H1 (cell line): ENCODE data around the gene WEE2. TPM values are rescaled to one million over a fixed set of nuclear protein-coding genes. Genes with fewer than 3 reads are reported as not detected.

Source experiments
- BACH1 ChIP-seq: IDR thresholded peaks from 2 replicates; pipeline ENCODE4 v1.6.1; 2012; ENCODE audit warnings: low read length, improper control_type of control experiment
- CEBPB ChIP-seq: IDR thresholded peaks from 2 replicates; pipeline ENCODE4 v1.6.1; 2012; ENCODE audit warnings: low read depth, low read length
- CHD1 ChIP-seq: IDR thresholded peaks from 2 replicates; pipeline ENCODE4 v1.6.1; 2012; ENCODE audit warnings: low read depth, low read length, improper control_type of control experiment
- CHD2 ChIP-seq: IDR thresholded peaks from 2 replicates; pipeline ENCODE4 v1.6.1; 2012; ENCODE audit warnings: low read length, improper control_type of control experiment
- CREB1 ChIP-seq: IDR thresholded peaks from 2 replicates; pipeline ENCODE4 v1.6.1; 2012; ENCODE audit warnings: inconsistent platforms
- EP300 ChIP-seq, 2 experiments: IDR thresholded peaks; 1 replicate in 1 of 2; 2 replicates in 1 of 2; pipeline ENCODE4 v1.6.1; 2011 to 2012; ENCODE audit warnings: low read depth in 2 of 2, low read length in 2 of 2, mild to moderate bottlenecking in 2 of 2, borderline replicate concordance in 1 of 2, inconsistent platforms in 1 of 2, moderate library complexity in 1 of 2
- GTF2F1 ChIP-seq: IDR thresholded peaks from 2 replicates; pipeline ENCODE4 v1.6.1; 2012; ENCODE audit warnings: low read depth, low read length, improper control_type of control experiment, borderline replicate concordance
- HDAC2 ChIP-seq, 2 experiments: fragments of 300-600 bp in 1 of 2; sonication (generic) in 1 of 2; IDR thresholded peaks; 2 replicates each; pipeline ENCODE4 v1.6.1; 2011 to 2012; ENCODE audit warnings: low read depth in 2 of 2, low read length in 2 of 2, mild to moderate bottlenecking in 2 of 2, moderate library complexity in 2 of 2, borderline replicate concordance in 1 of 2, inconsistent platforms in 1 of 2
- MAX ChIP-seq: IDR thresholded peaks from 2 replicates; pipeline ENCODE4 v1.6.1; 2012; ENCODE audit warnings: inconsistent platforms
- PHF8 ChIP-seq: fragments of 200-600 bp; sonication (generic); conservative IDR thresholded peaks from 2 replicates; pipeline ENCODE4 v1.7.1; 2012; ENCODE audit warnings: low read depth, mild to moderate bottlenecking, inconsistent platforms, low read length, moderate library complexity
- POLR2AphosphoS5 ChIP-seq: IDR thresholded peaks from 2 replicates; pipeline ENCODE4 v1.6.1; 2011; ENCODE audit warnings: low read depth, low read length
- RAD21 ChIP-seq, 2 experiments: IDR thresholded peaks in 1 of 2; conservative IDR thresholded peaks in 1 of 2; 2 replicates each; pipeline ENCODE4 v1.6.1; 2011; ENCODE audit warnings: low read depth in 2 of 2, low read length in 2 of 2, improper control_type of control experiment in 1 of 2, inconsistent platforms in 1 of 2, mild to moderate bottlenecking in 1 of 2, moderate library complexity in 1 of 2
- RBBP5 ChIP-seq: IDR thresholded peaks from 2 replicates; pipeline ENCODE4 v1.7.1; 2012; ENCODE audit warnings: low read depth, mild to moderate bottlenecking, inconsistent platforms, low read length, moderate library complexity, borderline replicate concordance
- RNF2 ChIP-seq: fragments of 200-900, 300-1000 bp; sonication (generic); IDR thresholded peaks from 2 replicates; pipeline ENCODE4 v1.7.1; 2016; ENCODE audit warnings: borderline replicate concordance, low read depth, mild to moderate bottlenecking, antibody characterized with exemption, low read length; ENCODE audit not compliant: poor library complexity, severe bottlenecking; ENCODE audit errors: missing control alignments
- RXRA ChIP-seq: IDR thresholded peaks from 2 replicates; pipeline ENCODE4 v1.6.1; 2011; ENCODE audit warnings: low read depth, mild to moderate bottlenecking, low read length, moderate library complexity; ENCODE audit not compliant: insufficient read depth
- SAP30 ChIP-seq: fragments of 300-600 bp; sonication (generic); IDR thresholded peaks from 2 replicates; pipeline ENCODE4 v1.7.1; 2012; ENCODE audit warnings: low read length, moderate library complexity, mild to moderate bottlenecking, inconsistent platforms; ENCODE audit not compliant: insufficient read depth, insufficient replicate concordance
- SIX5 ChIP-seq: IDR thresholded peaks from 2 replicates; pipeline ENCODE4 v1.6.1; 2011; ENCODE audit warnings: mild to moderate bottlenecking, low read depth, low read length
- TAF7 ChIP-seq: optimal IDR thresholded peaks from 2 replicates; pipeline ENCODE3; 2011; ENCODE audit warnings: low read depth, mild to moderate bottlenecking, inconsistent platforms, low read length, moderate library complexity, borderline replicate concordance
- YY1 ChIP-seq: IDR thresholded peaks from 2 replicates; pipeline ENCODE4 v1.6.1; 2011; ENCODE audit warnings: low read depth, mild to moderate bottlenecking, low read length
- polyA plus RNA-seq, 7 experiments: library from polyadenylated mRNA; depleted of rRNA in 3 of 7; stranded (reverse) in 5 of 7; unstranded in 2 of 7; fragments of >200 nt in 5 of 7; fragments of 200-250 nt in 2 of 7; gene quantifications; 1 replicate in 5 of 7; 2 replicates in 1 of 7; 4 replicates in 1 of 7; pipeline versions ENCODE4 v1.2.1 to v1.2.3, GENCODE V29; 2011 to 2013; ENCODE audit warnings: missing spikeins in 2 of 7, mixed read lengths in 2 of 7
- total RNA-seq: library from RNA; stranded (reverse); fragmentation: NEBNext Ultra II Directional; extraction: Animal tissue kit (Norgen Biotek cat#: 25700); gene quantifications from 2 replicates; pipeline ENCODE4 v1.2.1, GENCODE V29; 2021
- TF ChIP-seq, protein P1 (sequence below), 3 experiments: IDR thresholded peaks; 1 replicate in 2 of 3; 2 replicates in 1 of 3; pipeline versions ENCODE4 v1.5.1 to v1.6.1; 2011; ENCODE audit warnings: low read length in 3 of 3, mild to moderate bottlenecking in 3 of 3, inconsistent platforms in 2 of 3, low read depth in 1 of 3, moderate library complexity in 1 of 3; ENCODE audit not compliant: insufficient read depth in 1 of 3; ENCODE audit errors: control extremely low read depth in 1 of 3

WEE2 gene
- total and polyA plus RNA-seq, 2 of the 8 experiments (the other 6 are each of a cell fraction or from before 2014, with no cell fraction given) = 0.02 TPM; not detected in 1

- TF ChIP-seq RAD21 (IDR thresholded peaks at IDR 0.05 in 1 of 2, conservative IDR thresholded peaks at IDR 0.05 in 1 of 2; ENCODE audit: low read depth in 2 of 2, low read length in 2 of 2) = peak; percentile 27 to 40; a peak in 2 of 4 replicates
- TF ChIP-seq CREB1 = peak; percentile 94
- TF ChIP-seq RBBP5 = peak; percentile 97; the same call in 1 of the 2 replicates
- TF ChIP-seq POLR2AphosphoS5 = peak; percentile 99
- no peak for TF ChIP-seq RNF2
- TF ChIP-seq HDAC2 (IDR thresholded peaks at IDR 0.05; ENCODE audit: borderline replicate concordance in 1 of 2, low read depth in 2 of 2, low read length in 2 of 2) = peak; percentile 30 to 82; a peak in 1 of 4 replicates
- TF ChIP-seq CEBPB = no peak
- peak; percentile 62 for TF ChIP-seq CHD2
- peak; percentile 79 for TF ChIP-seq YY1
- peak; percentile 30 to 89 for TF ChIP-seq EP300 (IDR thresholded peaks at IDR 0.05; ENCODE audit: borderline replicate concordance in 1 of 2, low read depth in 2 of 2, low read length in 2 of 2)
- TF ChIP-seq PHF8 = peak; percentile 99
- TF ChIP-seq CHD1 = no peak
- peak; percentile 46; the same call in 1 of the 2 replicates for TF ChIP-seq BACH1
- TF ChIP-seq GTF2F1 = no peak
- TF ChIP-seq RXRA = no peak
- TF ChIP-seq SIX5 = peak; percentile 47; the same call in 1 of the 2 replicates
- TF ChIP-seq, protein P1, sequence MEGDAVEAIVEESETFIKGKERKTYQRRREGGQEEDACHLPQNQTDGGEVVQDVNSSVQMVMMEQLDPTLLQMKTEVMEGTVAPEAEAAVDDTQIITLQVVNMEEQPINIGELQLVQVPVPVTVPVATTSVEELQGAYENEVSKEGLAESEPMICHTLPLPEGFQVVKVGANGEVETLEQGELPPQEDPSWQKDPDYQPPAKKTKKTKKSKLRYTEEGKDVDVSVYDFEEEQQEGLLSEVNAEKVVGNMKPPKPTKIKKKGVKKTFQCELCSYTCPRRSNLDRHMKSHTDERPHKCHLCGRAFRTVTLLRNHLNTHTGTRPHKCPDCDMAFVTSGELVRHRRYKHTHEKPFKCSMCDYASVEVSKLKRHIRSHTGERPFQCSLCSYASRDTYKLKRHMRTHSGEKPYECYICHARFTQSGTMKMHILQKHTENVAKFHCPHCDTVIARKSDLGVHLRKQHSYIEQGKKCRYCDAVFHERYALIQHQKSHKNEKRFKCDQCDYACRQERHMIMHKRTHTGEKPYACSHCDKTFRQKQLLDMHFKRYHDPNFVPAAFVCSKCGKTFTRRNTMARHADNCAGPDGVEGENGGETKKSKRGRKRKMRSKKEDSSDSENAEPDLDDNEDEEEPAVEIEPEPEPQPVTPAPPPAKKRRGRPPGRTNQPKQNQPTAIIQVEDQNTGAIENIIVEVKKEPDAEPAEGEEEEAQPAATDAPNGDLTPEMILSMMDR (IDR thresholded peaks at IDR 0.05; ENCODE audit: control extremely low read depth in 1 of 3, insufficient read depth in 1 of 3, low read depth in 1 of 3, low read length in 3 of 3) = peak; percentile 64 to 85 (median 77)
- TF ChIP-seq TAF7 = peak; percentile 58
- peak; percentile 82 for TF ChIP-seq MAX
- peak; percentile 72 for TF ChIP-seq SAP30
Measured at GRCh38 chr7:141737836-141738591, 29.9 kb downstream of the WEE2 start, which contains the start of gene SSBP1 (continued).
